SK-N-SH (cell line): ENCODE measurements around the gene AUTS2. TPM values are rescaled to one million over a fixed set of nuclear protein-coding genes. Genes with fewer than 3 reads are reported as not detected.

ENCODE experiments used
- CTCF ChIA-PET: fragments of 300-600, 350-600 bp; formaldehyde crosslinking; extraction: SDS; loops from one replicate; lab custom pipeline; 2021; lab: Yijun Ruan, JAX
- POLR2A ChIA-PET: fragments of 350-600 bp; sonication (Branson Sonifier 250); formaldehyde crosslinking; extraction: SDS; loops from one replicate; lab custom pipeline; 2020; ENCODE audit warnings: antibody characterized with exemption, inconsistent platforms; lab: Yijun Ruan, JAX
- DNase-seq: peaks from one replicate; pipeline ENCODE4 v3.0.0; 2012
- H2AFZ ChIP-seq: fragments of 200-600 bp; sonication (generic); 2 replicates; pipeline ENCODE4 v1.8.1; 2016; ENCODE audit warnings: antibody characterized with exemption, mild to moderate bottlenecking, low read depth
- H3F3A ChIP-seq: fragments of 200-600 bp; sonication (generic); replicated peaks from 2 replicates; pipeline ENCODE3; 2016; ENCODE audit warnings: antibody characterized with exemption, mild to moderate bottlenecking; ENCODE audit not compliant: insufficient read depth
- H3K27ac ChIP-seq, 2 experiments: fragments of 200-500 bp in 1 of 2; fragments of 200-600 bp in 1 of 2; sonication (Bioruptor generic) in 1 of 2; sonication (generic), shearing (Covaris generic) in 1 of 2; 2 replicates each; pipeline versions ENCODE4 v1.5.1 to v1.6.1; 2014 to 2016; ENCODE audit warnings: low read depth in 2 of 2, inconsistent platforms in 1 of 2, low read length in 1 of 2, mild to moderate bottlenecking in 1 of 2, mixed read lengths in 1 of 2
- H3K27me3 ChIP-seq: fragments of 200-600 bp; sonication (generic), shearing (Covaris generic); 2 replicates; pipeline ENCODE4 v1.6.1; 2016; ENCODE audit warnings: mixed run types; ENCODE audit not compliant: insufficient read depth
- H3K36me3 ChIP-seq, 2 experiments: fragments of 200-500 bp in 1 of 2; fragments of 200-600 bp in 1 of 2; sonication (Bioruptor generic) in 1 of 2; sonication (generic) in 1 of 2; replicated peaks in 1 of 2; 2 replicates each; pipeline versions ENCODE3 to v1.5.1; 2014 to 2016; ENCODE audit warnings: low read length in 1 of 2, mild to moderate bottlenecking in 1 of 2; ENCODE audit not compliant: insufficient read depth in 2 of 2, control insufficient read depth in 1 of 2
- H3K4me1 ChIP-seq, 2 experiments: fragments of 200-500 bp in 1 of 2; fragments of 200-600 bp in 1 of 2; sonication (Bioruptor generic) in 1 of 2; sonication (generic), shearing (Covaris generic) in 1 of 2; 2 replicates each; pipeline versions ENCODE4 v1.5.1 to v1.6.1; 2014 to 2016; ENCODE audit warnings: low read depth in 1 of 2, low read length in 1 of 2, mixed run types in 1 of 2; ENCODE audit not compliant: insufficient read depth in 2 of 2, control insufficient read depth in 1 of 2
- H3K4me2 ChIP-seq: fragments of 200-600 bp; sonication (generic), shearing (Covaris generic); 2 replicates; pipeline ENCODE4 v1.6.1; 2017; ENCODE audit warnings: mixed run types
- H3K4me3 ChIP-seq, 2 experiments: fragments of 200-500 bp in 1 of 2; fragments of 200-600 bp in 1 of 2; sonication (Bioruptor generic) in 1 of 2; sonication (generic), shearing (Covaris generic) in 1 of 2; 2 replicates each; pipeline versions ENCODE4 v1.5.1 to v1.8.1; 2014 to 2016; ENCODE audit warnings: low read depth in 2 of 2, inconsistent platforms in 1 of 2, low read length in 1 of 2, mild to moderate bottlenecking in 1 of 2, mixed read lengths in 1 of 2, moderate library complexity in 1 of 2
- H3K79me2 ChIP-seq: fragments of 200-600 bp; sonication (generic); 2 replicates; pipeline ENCODE4 v1.8.1; 2017; ENCODE audit warnings: mild to moderate bottlenecking; ENCODE audit not compliant: insufficient read depth
- H3K9ac ChIP-seq: fragments of 200-600 bp; sonication (generic); 2 replicates; pipeline ENCODE4 v1.6.1; 2017; ENCODE audit warnings: mixed run types
- H3K9me2 ChIP-seq: fragments of 200-600 bp; sonication (generic); 2 replicates; pipeline ENCODE4 v1.6.1; 2017; ENCODE audit warnings: mixed run types
- H3K9me3 ChIP-seq: fragments of 200-600 bp; sonication (generic); 2 replicates; pipeline ENCODE4 v1.6.1; 2017; ENCODE audit warnings: mixed run types, mild to moderate bottlenecking, moderate library complexity
- H4K20me1 ChIP-seq: fragments of 200-600 bp; sonication (generic); 2 replicates; pipeline ENCODE4 v1.6.1; 2017; ENCODE audit warnings: mild to moderate bottlenecking, mixed run types; ENCODE audit not compliant: insufficient read depth
- CHD2 ChIP-seq: fragments of 150-350 bp; IDR thresholded peaks from 2 replicates; pipeline ENCODE4 v1.6.1; 2018; ENCODE audit warnings: low read length; ENCODE audit not compliant: partially characterized antibody
- FOSL2 ChIP-seq: IDR thresholded peaks from 2 replicates; pipeline ENCODE4 v1.4.0; 2012; ENCODE audit warnings: low read depth, mild to moderate bottlenecking, moderate library complexity, borderline replicate concordance
- GATA2 ChIP-seq: sonication (generic); formaldehyde crosslinking; IDR thresholded peaks from 2 replicates; pipeline ENCODE4 v1.5.0; 2020; ENCODE audit warnings: mild to moderate bottlenecking, missing genetic modification reagents
- MEF2A ChIP-seq: IDR thresholded peaks from 2 replicates; pipeline ENCODE4 v1.4.0; 2012; ENCODE audit warnings: low read depth, borderline replicate concordance
- NRF1 ChIP-seq: IDR thresholded peaks from 2 replicates; pipeline ENCODE4 v1.6.1; 2012; ENCODE audit warnings: low read depth, mild to moderate bottlenecking, low read length
- RAD21 ChIP-seq: IDR thresholded peaks from 2 replicates; pipeline ENCODE4 v1.6.1; 2012; ENCODE audit warnings: mild to moderate bottlenecking, low read length
- SMC3 ChIP-seq: IDR thresholded peaks from 2 replicates; pipeline ENCODE4 v1.6.1; 2012; ENCODE audit warnings: low read depth, low read length, improper control_type of control experiment
- TAF1 ChIP-seq: IDR thresholded peaks from 2 replicates; pipeline ENCODE4 v1.6.1; 2012; ENCODE audit warnings: low read depth, mild to moderate bottlenecking, low read length, moderate library complexity, borderline replicate concordance
- WGBS: methylation state at CpG from one replicate; pipeline ENCODE4 v1.1.6; 2017; ENCODE audit warnings: low lambda C conversion rate; 5-methylcytosine and 5-hydroxymethylcytosine counted together
- polyA plus RNA-seq, 3 experiments: library from polyadenylated mRNA; depleted of rRNA; stranded (reverse); fragments of >200 nt; gene quantifications; 2 replicates each; pipeline ENCODE4 v1.2.3, GENCODE V29; 2012
- TF ChIP-seq, protein P1 (sequence below): fragments of 200-600 bp; sonication (generic); IDR thresholded peaks from 2 replicates; pipeline ENCODE4 v1.6.1; 2017; ENCODE audit warnings: antibody characterized with exemption, mild to moderate bottlenecking, moderate library complexity
- TF ChIP-seq, protein P2 (sequence below): IDR thresholded peaks from 2 replicates; pipeline ENCODE4; 2012
- TF ChIP-seq, protein P3 (sequence below): IDR thresholded peaks from 2 replicates; pipeline ENCODE4 v1.4.0; 2012; ENCODE audit warnings: low read depth, borderline replicate concordance
- TF ChIP-seq, protein P4 (sequence below): fragments of 150-350 bp; IDR thresholded peaks from 2 replicates; pipeline ENCODE4 v1.6.1; 2016; ENCODE audit warnings: mild to moderate bottlenecking, low read depth, low read length
- TF ChIP-seq, protein P5 (sequence below): IDR thresholded peaks from 2 replicates; pipeline ENCODE4 v1.6.1; 2012; ENCODE audit warnings: mild to moderate bottlenecking, low read depth, low read length, moderate library complexity

The AUTS2 gene
- polyA plus RNA-seq, 1 of the 3 experiments (the other 2 are of a cell fraction) = 15.6 TPM

DNA sequence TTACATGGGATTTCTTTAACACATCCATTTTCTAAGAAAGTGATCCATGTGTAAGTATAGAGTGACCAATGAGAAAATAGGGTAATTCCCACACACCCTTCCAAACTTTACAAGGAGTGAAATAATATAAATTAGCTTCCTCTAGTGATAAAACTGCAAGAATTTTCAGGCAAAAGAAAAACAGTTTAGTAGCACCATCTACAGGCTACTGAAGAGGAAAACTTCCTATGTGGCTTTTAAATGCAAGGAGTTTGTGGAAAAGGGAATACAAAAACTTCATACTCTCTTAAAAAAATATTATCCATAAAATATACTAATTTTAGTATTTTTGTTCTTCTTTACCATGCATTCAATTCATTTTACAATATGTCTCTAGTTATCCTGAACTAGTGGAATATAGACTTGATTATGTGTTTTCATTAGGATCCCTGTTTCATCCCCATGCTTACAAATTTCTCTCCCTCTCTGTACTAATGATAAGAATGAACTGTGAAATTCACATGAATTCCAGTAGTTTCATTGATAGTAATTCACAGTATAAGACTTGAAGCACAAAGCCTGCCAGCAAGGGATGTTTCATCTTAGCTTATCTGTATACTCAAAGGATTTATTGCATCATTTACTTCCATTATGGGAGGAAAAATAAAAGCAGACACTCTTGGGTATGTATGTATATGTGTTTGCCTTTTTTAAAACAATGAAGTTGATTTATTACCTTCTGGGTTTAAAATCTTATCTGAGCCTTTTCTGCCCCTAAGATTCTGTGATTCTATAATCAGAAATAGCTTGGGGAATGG, 442.9 kb downstream of the AUTS2 start:
- Histone ChIP-seq H3K4me3 (no peak overlapping the region), H4K20me1 (no peaks in the 10 kb centered on the region), H3K9ac (no peak overlapping the region), H3K4me2 (no peak overlapping the region), H3K36me3 (no peaks in the 10 kb centered on the region), H3K9me2 (no peaks in the 10 kb centered on the region), H3K27me3 (no peaks in the 10 kb centered on the region), H3K79me2 (no peaks in the 10 kb centered on the region), H3K27ac (peak overlapping the region in 1 of 2 experiments; percentile 62; a peak in 1 of 4 replicates), H3F3A (peaks cover 17% of the 10 kb centered on the region), H2AFZ (no peak overlapping the region), H3K4me1 (peaks cover 28 to 55% of the 10 kb centered on the region in 2 experiments), H3K9me3 (no peaks in the 10 kb centered on the region)
- DNase-seq = no peak
- CTCF ChIA-PET = interaction anchor here (0.6 to 11.1 kb wide), 66 partner anchors 8 to 1980 kb away, joined by 3 to 225 read pairs (median 4); no protein-coding TSS in a partner anchor
- TF ChIP-seq, protein P1, sequence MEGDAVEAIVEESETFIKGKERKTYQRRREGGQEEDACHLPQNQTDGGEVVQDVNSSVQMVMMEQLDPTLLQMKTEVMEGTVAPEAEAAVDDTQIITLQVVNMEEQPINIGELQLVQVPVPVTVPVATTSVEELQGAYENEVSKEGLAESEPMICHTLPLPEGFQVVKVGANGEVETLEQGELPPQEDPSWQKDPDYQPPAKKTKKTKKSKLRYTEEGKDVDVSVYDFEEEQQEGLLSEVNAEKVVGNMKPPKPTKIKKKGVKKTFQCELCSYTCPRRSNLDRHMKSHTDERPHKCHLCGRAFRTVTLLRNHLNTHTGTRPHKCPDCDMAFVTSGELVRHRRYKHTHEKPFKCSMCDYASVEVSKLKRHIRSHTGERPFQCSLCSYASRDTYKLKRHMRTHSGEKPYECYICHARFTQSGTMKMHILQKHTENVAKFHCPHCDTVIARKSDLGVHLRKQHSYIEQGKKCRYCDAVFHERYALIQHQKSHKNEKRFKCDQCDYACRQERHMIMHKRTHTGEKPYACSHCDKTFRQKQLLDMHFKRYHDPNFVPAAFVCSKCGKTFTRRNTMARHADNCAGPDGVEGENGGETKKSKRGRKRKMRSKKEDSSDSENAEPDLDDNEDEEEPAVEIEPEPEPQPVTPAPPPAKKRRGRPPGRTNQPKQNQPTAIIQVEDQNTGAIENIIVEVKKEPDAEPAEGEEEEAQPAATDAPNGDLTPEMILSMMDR = peak; percentile 78
- TF ChIP-seq, protein P2, sequence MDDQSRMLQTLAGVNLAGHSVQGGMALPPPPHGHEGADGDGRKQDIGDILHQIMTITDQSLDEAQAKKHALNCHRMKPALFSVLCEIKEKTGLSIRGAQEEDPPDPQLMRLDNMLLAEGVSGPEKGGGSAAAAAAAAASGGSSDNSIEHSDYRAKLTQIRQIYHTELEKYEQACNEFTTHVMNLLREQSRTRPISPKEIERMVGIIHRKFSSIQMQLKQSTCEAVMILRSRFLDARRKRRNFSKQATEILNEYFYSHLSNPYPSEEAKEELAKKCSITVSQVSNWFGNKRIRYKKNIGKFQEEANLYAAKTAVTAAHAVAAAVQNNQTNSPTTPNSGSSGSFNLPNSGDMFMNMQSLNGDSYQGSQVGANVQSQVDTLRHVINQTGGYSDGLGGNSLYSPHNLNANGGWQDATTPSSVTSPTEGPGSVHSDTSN = no peak
- TF ChIP-seq SMC3 = peak; percentile 55
- no peak for TF ChIP-seq GATA2
- no peak for TF ChIP-seq MEF2A
- TF ChIP-seq, protein P3, sequence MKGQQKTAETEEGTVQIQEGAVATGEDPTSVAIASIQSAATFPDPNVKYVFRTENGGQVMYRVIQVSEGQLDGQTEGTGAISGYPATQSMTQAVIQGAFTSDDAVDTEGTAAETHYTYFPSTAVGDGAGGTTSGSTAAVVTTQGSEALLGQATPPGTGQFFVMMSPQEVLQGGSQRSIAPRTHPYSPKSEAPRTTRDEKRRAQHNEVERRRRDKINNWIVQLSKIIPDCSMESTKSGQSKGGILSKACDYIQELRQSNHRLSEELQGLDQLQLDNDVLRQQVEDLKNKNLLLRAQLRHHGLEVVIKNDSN = no peak
- TF ChIP-seq TAF1 = no peak
- no peak for TF ChIP-seq FOSL2
- TF ChIP-seq RAD21 = peak; percentile 88
- POLR2A ChIA-PET = no interaction called here

DNA sequence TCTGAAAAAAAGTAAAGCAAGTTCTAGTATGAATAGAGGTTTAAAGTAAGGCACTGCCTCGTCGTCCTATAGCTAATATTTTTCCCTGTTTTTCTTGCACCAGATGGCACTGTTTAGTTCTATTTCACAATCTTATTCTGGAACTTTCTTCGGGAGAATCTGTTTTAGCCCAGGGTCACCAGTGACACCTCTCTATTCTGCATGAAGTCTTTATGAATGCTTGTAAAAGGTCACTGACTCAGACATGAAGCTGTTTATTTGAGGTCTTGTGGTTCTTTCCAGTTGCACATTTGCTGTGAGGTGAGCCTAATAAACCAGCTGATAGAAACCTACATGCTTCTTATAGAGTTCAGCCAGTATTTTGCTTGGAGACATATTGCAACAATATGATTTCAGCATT, 444.3 kb downstream of the AUTS2 start:
- POLR2A ChIA-PET = interaction anchor here (0.7 to 1.2 kb wide), 4 partner anchors 334 to 663 kb away, joined by 3 to 5 read pairs (median 3); no protein-coding TSS in a partner anchor
- Histone ChIP-seq H3K27me3 (no peaks in the 10 kb centered on the region), H3K27ac (peak overlapping the region in 1 of 2 experiments; percentile 43; a peak in 2 of 4 replicates), H3K9me2 (no peaks in the 10 kb centered on the region), H3F3A (peaks cover 7% of the 10 kb centered on the region), H2AFZ (no peak overlapping the region), H3K4me1 (peaks cover 24 to 44% of the 10 kb centered on the region in 2 experiments; a peak in 3 of 4 replicates), H3K36me3 (no peaks in the 10 kb centered on the region), H3K9ac (no peak overlapping the region), H3K79me2 (no peaks in the 10 kb centered on the region), H4K20me1 (no peaks in the 10 kb centered on the region), H3K4me2 (no peak overlapping the region), H3K4me3 (no peak overlapping the region), H3K9me3 (no peaks in the 10 kb centered on the region)
- WGBS = 31% methylated on average over 3 of the region's 3 CpGs
- peak; percentile 31 for DNase-seq
- CTCF ChIA-PET = interaction anchor here (0.6 to 11.1 kb wide), 88 partner anchors 10 to 1305 kb away, joined by 3 to 225 read pairs (median 4); no protein-coding TSS in a partner anchor
- TF ChIP-seq SMC3 = peak; percentile 84
- TF ChIP-seq, protein P4, sequence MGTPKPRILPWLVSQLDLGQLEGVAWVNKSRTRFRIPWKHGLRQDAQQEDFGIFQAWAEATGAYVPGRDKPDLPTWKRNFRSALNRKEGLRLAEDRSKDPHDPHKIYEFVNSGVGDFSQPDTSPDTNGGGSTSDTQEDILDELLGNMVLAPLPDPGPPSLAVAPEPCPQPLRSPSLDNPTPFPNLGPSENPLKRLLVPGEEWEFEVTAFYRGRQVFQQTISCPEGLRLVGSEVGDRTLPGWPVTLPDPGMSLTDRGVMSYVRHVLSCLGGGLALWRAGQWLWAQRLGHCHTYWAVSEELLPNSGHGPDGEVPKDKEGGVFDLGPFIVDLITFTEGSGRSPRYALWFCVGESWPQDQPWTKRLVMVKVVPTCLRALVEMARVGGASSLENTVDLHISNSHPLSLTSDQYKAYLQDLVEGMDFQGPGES = no peak
- TF ChIP-seq MEF2A = no peak
- TF ChIP-seq, protein P1 = peak; percentile 68
- TF ChIP-seq, protein P5, sequence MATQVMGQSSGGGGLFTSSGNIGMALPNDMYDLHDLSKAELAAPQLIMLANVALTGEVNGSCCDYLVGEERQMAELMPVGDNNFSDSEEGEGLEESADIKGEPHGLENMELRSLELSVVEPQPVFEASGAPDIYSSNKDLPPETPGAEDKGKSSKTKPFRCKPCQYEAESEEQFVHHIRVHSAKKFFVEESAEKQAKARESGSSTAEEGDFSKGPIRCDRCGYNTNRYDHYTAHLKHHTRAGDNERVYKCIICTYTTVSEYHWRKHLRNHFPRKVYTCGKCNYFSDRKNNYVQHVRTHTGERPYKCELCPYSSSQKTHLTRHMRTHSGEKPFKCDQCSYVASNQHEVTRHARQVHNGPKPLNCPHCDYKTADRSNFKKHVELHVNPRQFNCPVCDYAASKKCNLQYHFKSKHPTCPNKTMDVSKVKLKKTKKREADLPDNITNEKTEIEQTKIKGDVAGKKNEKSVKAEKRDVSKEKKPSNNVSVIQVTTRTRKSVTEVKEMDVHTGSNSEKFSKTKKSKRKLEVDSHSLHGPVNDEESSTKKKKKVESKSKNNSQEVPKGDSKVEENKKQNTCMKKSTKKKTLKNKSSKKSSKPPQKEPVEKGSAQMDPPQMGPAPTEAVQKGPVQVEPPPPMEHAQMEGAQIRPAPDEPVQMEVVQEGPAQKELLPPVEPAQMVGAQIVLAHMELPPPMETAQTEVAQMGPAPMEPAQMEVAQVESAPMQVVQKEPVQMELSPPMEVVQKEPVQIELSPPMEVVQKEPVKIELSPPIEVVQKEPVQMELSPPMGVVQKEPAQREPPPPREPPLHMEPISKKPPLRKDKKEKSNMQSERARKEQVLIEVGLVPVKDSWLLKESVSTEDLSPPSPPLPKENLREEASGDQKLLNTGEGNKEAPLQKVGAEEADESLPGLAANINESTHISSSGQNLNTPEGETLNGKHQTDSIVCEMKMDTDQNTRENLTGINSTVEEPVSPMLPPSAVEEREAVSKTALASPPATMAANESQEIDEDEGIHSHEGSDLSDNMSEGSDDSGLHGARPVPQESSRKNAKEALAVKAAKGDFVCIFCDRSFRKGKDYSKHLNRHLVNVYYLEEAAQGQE = no peak
- TF ChIP-seq CHD2 = no peak
- TF ChIP-seq NRF1 = no peak
- peak; percentile 85 for TF ChIP-seq RAD21
